Effector memory CD4-positive, alpha-beta T cell (primary cell): Measurements from ENCODE around the gene ARMC2.

Source experiments
- DNase-seq, 3 donors: peaks; one replicate each; pipeline ENCODE4 v3.0.0-alpha.2; 2020
- H3K27ac ChIP-seq: 2 replicates; pipeline ENCODE4 v1.7.0; 2013; ENCODE audit warnings: mild to moderate bottlenecking, low read length, moderate library complexity; ENCODE audit not compliant: insufficient read depth, poor library complexity, severe bottlenecking
- H3K27me3 ChIP-seq: replicated peaks from 2 replicates; pipeline ENCODE4 v1.7.0; 2013; ENCODE audit warnings: mild to moderate bottlenecking, low read length; ENCODE audit not compliant: insufficient read depth, control insufficient read depth, poor library complexity, severe bottlenecking
- H3K36me3 ChIP-seq: 2 replicates; pipeline ENCODE4 v1.7.0; 2013; ENCODE audit warnings: mild to moderate bottlenecking, low read length, moderate library complexity; ENCODE audit not compliant: control insufficient read depth, insufficient read depth
- H3K4me1 ChIP-seq: 2 replicates; pipeline ENCODE4 v1.7.0; 2013; ENCODE audit warnings: low read length, mild to moderate bottlenecking; ENCODE audit not compliant: control insufficient read depth, insufficient read depth, poor library complexity, severe bottlenecking
- H3K4me3 ChIP-seq: 2 replicates; pipeline ENCODE4 v1.7.0; 2013; ENCODE audit warnings: low read length, low read depth, mild to moderate bottlenecking; ENCODE audit not compliant: insufficient read depth, poor library complexity, severe bottlenecking
- H3K9me3 ChIP-seq: 2 replicates; pipeline ENCODE4 v1.7.0; 2013; ENCODE audit warnings: mild to moderate bottlenecking, low read length, moderate library complexity; ENCODE audit not compliant: control insufficient read depth

ARMC2 gene

GRCh38 chr6:109021870-109022269 is 173.6 kb downstream of the ARMC2 start:
- Histone ChIP-seq H3K27me3 (no peaks in the 10 kb centered on the region), H3K27ac (no peak overlapping the region), H3K36me3 (no peaks in the 10 kb centered on the region), H3K9me3 (no peaks in the 10 kb centered on the region), H3K4me1 (peaks cover 18% of the 10 kb centered on the region), H3K4me3 (no peak overlapping the region)
- DNase-seq = no peak

- no peaks in the 10 kb centered on the region for H3K36me3 ChIP-seq
- peaks cover 18% of the 10 kb centered on the region for H3K4me1 ChIP-seq
- H3K27ac ChIP-seq = no peak overlapping the region
- no peaks in the 10 kb centered on the region for H3K27me3 ChIP-seq
- no peak for DNase-seq
- H3K4me3 ChIP-seq = no peak overlapping the region
- H3K9me3 ChIP-seq = no peaks in the 10 kb centered on the region
These were observed 175.2 kb downstream of the ARMC2 start for GRCh38 chr6:109023356-109023925.
